SIG-M5 treated with dmso at 0.1 percent for 504 hours (cell line): Measurements from ENCODE around the gene TTC28.
A peak's percentile ranks its signal among the peaks of the same experiment; 100 is the strongest.
"Not testable (repeated sequence)": the region's sequence is repeated elsewhere in the genome, so short reads cannot be mapped to it uniquely, and the experiment has no call there.

Experiments
- DNase-seq: peaks from one replicate; lab custom pipeline; 2025; ENCODE audit not compliant: unreplicated experiment; lab: John Stamatoyannopoulos, UW

Gene TTC28

DNA sequence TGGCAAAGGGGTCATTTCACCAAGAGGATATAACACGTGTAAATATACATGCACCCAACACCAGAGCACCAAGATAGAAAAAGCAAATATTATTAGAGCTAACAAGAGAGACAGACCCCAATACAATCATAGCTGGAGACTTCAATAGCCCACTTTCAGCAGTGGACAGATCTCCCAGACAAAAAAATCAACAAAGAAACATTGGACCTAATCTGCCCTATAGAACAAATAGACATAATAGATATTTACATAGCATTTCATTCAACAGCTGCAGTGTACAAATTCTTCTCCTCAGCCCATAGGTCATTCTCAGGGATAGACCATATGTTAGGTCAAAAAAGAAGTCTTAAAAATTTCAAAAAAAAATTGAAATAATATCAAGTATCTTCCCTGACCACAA, 312.8 kb downstream of the TTC28 start:
- no peak for DNase-seq

DNA sequence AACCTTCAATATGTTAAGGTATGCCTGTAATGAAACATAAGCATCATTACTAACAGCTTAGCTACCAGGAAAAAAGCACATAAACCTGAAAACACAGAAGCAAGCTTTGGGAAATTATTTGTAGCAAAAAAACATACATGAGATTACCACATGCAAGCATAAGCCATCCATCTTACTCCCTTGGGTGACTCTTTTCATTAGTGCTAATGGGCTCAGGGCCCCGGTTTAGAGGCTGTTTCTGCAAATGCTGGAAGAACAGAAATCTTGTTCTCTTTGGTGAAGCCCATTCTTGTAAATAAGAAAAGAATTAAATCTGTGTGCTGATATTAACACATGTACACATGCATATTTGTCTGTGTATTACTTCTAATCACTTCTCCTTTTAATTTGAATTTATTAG, 314.3 kb downstream of the TTC28 start:
- no peak for DNase-seq

GRCh38 chr22:28364105-28364504, 315.5 kb downstream of the TTC28 start:
- DNase-seq = not testable (repeated sequence)

GRCh38 chr22:28360939-28361338, 318.7 kb downstream of the TTC28 start:
- DNase-seq = no peak

GRCh38 chr22:28358312-28358711, 321.3 kb downstream of the TTC28 start:
- DNase-seq = no peak

GRCh38 chr22:28357193-28357592, 322.4 kb downstream of the TTC28 start:
- no peak for DNase-seq

GRCh38 chr22:28351476-28351875, 328.2 kb downstream of the TTC28 start:
- no peak for DNase-seq

- no peak for DNase-seq
Measured at GRCh38 chr22:28348613-28349609, 330.7 kb downstream of the TTC28 start.

DNA sequence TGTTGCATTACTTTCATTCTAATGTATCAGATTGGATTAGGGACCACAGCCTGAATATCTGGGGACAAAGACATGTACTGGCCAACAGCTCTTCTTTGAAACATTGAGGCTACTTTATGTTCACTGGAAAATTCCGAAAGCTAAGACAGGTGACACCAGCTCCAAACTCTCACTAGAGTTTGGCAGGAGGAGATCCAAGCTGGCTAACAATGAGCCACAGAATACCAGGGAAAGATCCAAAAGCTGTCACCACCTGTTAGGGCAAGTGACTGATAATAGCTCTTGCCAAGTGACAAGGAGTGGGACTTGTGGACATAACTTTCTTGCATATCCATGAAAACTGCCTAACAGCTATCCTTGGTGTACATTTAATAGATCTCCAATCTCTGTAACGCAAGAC, 333.3 kb downstream of the TTC28 start:
- DNase-seq = no peak

GRCh38 chr22:28344918-28345703, 334.5 kb downstream of the TTC28 start:
- DNase-seq = no peak

- DNase-seq = no peak
Measured at GRCh38 chr22:28341001-28341400, 338.6 kb downstream of the TTC28 start.

DNA sequence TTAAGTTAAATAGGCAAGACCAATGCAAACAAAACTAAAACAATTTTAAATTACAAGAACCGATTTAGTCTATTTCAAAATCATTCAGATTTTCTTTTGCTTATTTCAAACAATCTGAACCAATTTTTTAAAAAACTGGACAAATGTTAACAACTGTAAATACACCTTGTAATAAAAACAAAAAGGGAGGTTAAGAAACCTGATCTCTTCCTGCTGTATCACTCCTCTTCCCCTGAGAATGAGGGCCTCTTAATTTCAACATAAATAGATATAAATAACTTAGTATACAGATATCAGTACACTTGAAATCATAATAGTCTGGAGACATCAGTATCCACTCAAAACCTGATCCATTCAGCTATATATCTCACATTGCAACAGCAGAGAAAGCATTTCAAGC, 346.6 kb downstream of the TTC28 start:
- no peak for DNase-seq

GRCh38 chr22:28332410-28332809, 347.2 kb downstream of the TTC28 start:
- DNase-seq = no peak

DNA sequence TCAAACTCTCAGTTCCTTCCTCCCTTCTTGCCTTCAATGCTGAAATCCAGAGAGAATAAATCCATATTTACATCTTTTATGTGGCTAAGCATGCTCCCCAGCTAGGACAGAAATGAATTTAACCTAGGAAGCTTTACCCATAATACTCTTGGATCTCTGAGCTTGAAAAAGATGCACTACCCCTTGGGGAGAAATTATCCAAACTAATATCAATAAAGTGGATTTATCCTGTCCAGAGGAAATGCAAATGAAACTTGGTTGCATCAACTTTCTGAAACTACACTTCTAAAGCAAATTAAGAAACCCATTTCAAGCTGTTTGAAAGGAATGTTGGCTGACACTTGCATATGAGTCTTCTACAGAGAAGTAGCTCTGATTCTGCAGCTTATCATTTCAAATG, 347.9 kb downstream of the TTC28 start:
- DNase-seq = no peak

- no peak for DNase-seq
Measured at GRCh38 chr22:28329186-28330073, 350.2 kb downstream of the TTC28 start.

GRCh38 chr22:28328756-28329155, 350.9 kb downstream of the TTC28 start:
- no peak for DNase-seq

DNA sequence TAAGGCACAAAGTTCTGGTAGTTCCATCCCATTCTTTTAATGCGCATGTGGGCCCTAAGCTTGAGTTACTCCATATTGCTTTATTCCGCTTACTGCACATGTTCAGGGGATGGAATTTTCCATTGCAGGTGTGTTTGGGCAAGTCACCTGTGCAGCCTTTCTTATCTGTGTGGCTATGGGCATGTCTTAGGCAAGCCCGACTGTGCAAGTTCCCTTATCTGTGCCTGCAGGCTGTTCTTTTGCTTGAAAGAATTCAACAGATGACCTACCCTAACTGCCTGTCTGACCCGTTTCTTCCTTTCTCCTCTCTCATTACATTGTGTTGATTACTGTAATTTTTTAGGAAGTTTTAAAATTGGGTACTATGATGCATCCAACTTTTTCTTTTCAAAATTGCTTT, 363.6 kb downstream of the TTC28 start:
- no peak for DNase-seq

DNA sequence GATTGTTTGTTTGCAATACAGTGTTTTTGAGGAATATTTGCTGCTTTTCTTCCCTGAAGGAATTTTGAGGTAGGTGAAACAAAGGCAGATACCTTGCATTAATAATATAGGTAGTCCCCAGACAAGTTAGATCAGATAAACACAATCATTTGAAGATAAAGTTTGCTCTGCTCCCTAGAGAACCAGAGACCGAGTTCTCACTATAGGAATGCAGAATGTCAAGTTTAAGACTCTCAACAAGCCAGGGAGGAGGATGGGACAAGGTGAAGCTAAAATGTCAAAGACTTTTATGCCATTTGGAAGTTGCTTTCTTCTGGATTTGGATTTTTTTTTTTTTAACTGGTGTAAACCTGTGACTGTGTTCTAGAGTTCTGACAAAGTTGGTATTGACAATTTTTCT, 364.7 kb downstream of the TTC28 start:
- peak; percentile 6 for DNase-seq

DNA sequence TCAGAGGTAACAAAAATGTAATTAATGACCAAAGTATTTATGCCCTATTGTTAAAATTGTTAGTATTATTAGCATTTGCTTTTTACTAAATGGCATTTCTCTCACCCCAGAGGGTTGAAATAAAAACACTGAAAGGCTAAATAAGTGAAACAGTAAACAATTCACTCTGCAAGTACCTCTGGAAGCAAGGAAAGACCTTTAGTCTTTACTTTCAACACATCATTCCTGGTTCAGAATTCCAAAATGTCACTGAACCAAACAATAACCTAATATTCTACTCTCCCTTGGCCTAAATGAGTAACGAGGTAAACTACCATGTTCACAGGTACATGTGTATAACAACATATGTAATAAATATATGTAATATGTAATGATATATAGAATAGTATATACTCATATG, 369.3 kb downstream of the TTC28 start:
- DNase-seq = no peak

DNA sequence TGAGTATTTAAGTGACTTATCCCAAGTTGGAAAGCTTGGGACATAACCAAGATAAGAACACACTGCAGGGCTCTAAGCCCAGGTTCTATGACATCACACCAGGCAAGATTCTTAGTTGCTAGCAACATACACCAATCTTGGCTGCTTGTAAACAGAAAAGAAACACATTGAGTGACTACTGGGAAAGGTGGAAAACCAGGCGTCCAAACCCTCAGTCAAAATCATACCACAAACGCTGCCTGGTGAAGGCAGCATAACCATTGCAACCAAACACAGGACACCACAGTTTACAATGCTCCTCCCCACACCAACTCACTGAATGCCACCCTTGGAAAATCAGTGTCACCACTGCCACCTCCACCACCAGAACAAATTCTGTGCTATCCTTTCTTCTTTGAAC, 379.9 kb downstream of the TTC28 start:
- no peak for DNase-seq

GRCh38 chr22:28299309-28299708, 380.3 kb downstream of the TTC28 start:
- DNase-seq = no peak
